ENCODE data around the gene CUL4A. TPM values are rescaled to one million over a fixed set of nuclear protein-coding genes. Genes with fewer than 3 reads are reported as not detected.

Gene CUL4A
- total RNA-seq, 1 experiment from 2014 or later: 192 TPM

Small RNAs within 50 kb of the gene (small RNA-seq; reads per million reads assigned to genes)
- gene AL137002.1: not detected
- gene MIR8075: not detected

Other genes with a start within 250 kb of the CUL4A start
- 0.53 TPM in 1 of 2 replicates, not detected in the other for gene MCF2L, start 240.4 kb upstream of the CUL4A start, total RNA-seq (2014; rRNA removed; shearing (Covaris generic))
- gene F7, start 103.8 kb upstream of the CUL4A start, total RNA-seq (2014; rRNA removed; shearing (Covaris generic)): 0.10 TPM in 1 of 2 replicates, not detected in the other
- not detected in 2 replicates for gene F10, start 86.8 kb upstream of the CUL4A start, total RNA-seq (2014; rRNA removed; shearing (Covaris generic))
- not detected in 2 replicates for gene PROZ, start 51.0 kb upstream of the CUL4A start, total RNA-seq (2014; rRNA removed; shearing (Covaris generic))
- gene PCID2, start 944 bp upstream of the CUL4A start, total RNA-seq (2014; rRNA removed; shearing (Covaris generic)): 113 and 114 TPM in 2 replicates
- 175 and 178 TPM in 2 replicates for gene LAMP1, start 87.6 kb downstream of the CUL4A start, total RNA-seq (2014; rRNA removed; shearing (Covaris generic))
- 0.19 and 0.23 TPM in 2 replicates for gene GRTP1, start 154.5 kb downstream of the CUL4A start, total RNA-seq (2014; rRNA removed; shearing (Covaris generic))
- gene ADPRHL1, start 243.9 kb downstream of the CUL4A start, total RNA-seq (2014; rRNA removed; shearing (Covaris generic)): 0.95 and 1.0 TPM in 2 replicates